Choroid plexus epithelial cell (primary cell): ENCODE data around the gene SYF2.

Experiments used
- DNase-seq: peaks from one replicate; pipeline ENCODE4 v3.0.0-alpha.2; 2010; ENCODE audit warnings: low read depth
- H3K4me3 ChIP-seq: 2 replicates; pipeline ENCODE4 v1.5.1; 2011; ENCODE audit warnings: low read depth, mild to moderate bottlenecking, control low read depth, low read length, moderate library complexity
- TF ChIP-seq, protein P1 (sequence below): conservative IDR thresholded peaks from 2 replicates; pipeline ENCODE4 v1.5.1; 2011; ENCODE audit warnings: low read depth, mild to moderate bottlenecking, control low read depth, inconsistent platforms, low read length, moderate library complexity

SYF2 gene

DNA sequence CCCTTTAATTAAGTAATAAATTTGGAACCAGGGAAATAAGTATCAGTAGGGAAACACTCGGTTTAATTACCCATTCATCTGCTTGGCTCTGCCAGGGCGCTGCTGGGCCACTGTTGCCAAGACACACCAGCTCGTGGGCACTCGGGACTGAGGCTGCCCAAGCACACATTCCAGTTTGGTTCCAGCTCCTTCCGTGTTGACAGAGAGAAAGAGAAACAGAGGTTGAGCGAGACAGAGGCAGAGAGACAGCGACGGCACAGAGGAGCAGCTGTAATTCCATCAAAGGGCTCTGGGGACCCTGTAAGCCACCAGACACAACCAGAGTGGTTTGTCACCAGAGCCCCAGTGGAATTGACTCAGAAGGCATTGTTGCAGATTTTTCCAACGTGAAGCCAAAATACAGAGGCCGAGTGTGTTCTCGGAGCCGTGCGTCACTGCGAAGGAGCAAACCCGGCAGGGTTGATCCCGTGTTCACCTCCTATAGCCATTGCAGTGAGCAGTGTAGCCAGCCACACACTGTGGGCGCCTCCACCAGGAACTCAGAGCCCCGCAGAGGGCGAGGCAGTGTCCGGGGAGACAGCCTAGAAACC, 33.5 kb downstream of the SYF2 start:
- TF ChIP-seq, protein P1, sequence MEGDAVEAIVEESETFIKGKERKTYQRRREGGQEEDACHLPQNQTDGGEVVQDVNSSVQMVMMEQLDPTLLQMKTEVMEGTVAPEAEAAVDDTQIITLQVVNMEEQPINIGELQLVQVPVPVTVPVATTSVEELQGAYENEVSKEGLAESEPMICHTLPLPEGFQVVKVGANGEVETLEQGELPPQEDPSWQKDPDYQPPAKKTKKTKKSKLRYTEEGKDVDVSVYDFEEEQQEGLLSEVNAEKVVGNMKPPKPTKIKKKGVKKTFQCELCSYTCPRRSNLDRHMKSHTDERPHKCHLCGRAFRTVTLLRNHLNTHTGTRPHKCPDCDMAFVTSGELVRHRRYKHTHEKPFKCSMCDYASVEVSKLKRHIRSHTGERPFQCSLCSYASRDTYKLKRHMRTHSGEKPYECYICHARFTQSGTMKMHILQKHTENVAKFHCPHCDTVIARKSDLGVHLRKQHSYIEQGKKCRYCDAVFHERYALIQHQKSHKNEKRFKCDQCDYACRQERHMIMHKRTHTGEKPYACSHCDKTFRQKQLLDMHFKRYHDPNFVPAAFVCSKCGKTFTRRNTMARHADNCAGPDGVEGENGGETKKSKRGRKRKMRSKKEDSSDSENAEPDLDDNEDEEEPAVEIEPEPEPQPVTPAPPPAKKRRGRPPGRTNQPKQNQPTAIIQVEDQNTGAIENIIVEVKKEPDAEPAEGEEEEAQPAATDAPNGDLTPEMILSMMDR = no peak
- no peak for DNase-seq
- H3K4me3 ChIP-seq = no peak overlapping the region

DNA sequence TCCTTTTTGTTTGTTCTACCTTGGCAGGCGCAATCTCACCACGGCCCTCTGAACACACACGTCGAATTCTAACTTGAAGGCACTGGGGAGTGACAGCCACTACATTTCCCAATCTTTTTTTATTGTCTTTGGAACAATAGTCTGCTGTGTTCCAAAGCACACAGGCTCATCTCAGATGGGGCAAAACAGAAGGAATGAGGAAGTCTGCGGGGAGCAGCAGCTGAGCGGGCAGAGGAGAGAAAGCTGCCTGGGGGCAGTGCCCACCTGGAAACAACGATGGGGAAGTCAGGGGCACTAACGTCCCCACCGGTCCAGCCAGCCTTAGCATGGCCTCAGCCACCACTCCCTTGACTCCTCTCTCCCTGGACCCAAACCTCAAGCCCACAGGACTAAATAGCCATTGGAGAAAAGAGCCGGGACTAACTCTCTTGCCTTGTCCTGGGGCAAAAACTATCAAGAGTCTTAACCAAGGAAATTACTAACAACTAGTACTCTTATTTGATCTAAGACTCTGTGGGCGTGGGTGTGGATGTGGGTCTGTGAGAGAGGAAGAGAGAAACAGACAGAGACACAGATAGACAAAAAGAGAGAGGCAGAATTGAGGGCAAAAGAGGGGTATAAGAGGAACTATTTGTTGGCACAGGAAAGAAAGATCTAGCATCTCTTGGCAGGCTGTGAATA, 34.2 kb downstream of the SYF2 start:
- TF ChIP-seq, protein P1 = no peak
- no peak overlapping the region for H3K4me3 ChIP-seq
- DNase-seq = no peak

DNA sequence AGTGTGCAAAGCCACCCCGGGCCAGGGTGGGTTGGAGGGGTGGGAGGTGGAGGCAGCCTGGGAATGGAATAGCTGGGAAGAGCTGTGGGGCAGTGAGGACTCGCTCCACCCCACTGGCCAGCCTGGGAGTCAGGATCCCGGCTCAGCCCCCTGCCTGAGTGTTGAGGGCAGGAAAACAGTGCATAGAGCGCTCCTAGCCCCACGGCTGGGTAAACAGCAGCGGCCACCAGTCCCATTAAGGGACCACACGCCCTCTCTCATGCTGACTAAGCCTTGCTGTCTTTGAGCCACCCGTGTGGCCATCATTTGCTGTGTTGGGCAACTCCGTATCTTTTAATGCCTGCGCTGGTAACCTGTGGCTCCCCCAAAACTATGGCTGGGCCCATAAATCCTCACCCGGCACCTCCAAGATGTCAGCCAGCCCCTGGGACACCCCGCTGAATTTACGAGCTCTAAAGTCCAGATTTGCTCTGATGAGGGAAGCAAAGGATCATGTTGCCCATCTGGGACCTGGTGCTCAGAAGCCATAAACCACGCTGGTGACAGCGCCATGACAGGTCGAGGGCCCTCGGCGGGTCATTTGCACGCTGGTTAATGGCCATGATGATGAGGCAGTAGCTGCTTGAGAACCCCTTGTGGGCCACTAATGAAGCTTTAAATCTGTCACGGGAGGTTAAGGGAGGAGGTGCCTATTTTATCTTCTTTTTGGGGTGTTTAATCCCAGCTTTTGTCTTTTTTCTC, 34.9 kb downstream of the SYF2 start:
- DNase-seq = no peak
- no peak overlapping the region for H3K4me3 ChIP-seq
- TF ChIP-seq, protein P1 = no peak

DNA sequence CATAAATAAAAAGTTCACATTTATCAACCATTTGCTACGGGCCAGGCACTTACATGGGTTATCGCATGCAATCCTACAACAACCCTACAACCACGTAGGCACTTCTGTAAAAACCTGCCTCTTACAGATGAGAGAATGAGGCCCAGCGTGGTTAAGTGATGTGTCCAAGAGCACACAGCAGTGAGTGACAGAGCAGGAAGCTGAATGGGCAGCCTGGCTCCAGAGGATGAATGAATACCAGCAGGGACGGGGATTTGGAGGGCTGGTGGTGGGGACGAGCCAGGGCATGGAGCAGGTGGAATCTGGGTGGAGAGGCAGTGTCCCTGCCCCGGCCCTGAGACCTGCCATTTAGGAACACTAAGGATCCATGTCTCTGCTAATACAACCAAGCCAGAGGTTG, 35.5 kb downstream of the SYF2 start:
- no peak for DNase-seq

DNA sequence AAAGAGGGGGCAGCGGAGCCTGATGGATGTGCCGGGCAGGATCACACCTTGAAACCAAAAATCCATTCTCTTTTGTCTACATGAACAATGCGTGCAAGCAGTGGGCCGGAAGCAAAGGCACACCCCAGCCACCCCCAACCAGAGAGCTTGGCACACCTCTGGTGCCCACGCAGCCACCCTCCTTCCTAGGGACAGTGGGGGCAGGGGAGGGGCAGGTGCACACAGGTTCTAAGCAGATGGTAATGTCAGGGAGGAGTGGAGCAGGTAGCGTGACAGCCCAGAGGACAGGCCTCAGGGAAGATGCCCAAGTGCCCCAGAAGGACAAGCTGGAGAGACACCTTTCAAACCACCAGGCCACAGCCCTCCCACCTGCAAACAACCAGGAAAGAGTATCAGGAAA, 36.5 kb downstream of the SYF2 start:
- DNase-seq = no peak
- TF ChIP-seq, protein P1 = no peak
- no peak overlapping the region for H3K4me3 ChIP-seq

More for the DNA sequence above, 35.5 kb downstream of the SYF2 start:
- TF ChIP-seq, protein P1 = no peak
- no peak overlapping the region for H3K4me3 ChIP-seq

DNA sequence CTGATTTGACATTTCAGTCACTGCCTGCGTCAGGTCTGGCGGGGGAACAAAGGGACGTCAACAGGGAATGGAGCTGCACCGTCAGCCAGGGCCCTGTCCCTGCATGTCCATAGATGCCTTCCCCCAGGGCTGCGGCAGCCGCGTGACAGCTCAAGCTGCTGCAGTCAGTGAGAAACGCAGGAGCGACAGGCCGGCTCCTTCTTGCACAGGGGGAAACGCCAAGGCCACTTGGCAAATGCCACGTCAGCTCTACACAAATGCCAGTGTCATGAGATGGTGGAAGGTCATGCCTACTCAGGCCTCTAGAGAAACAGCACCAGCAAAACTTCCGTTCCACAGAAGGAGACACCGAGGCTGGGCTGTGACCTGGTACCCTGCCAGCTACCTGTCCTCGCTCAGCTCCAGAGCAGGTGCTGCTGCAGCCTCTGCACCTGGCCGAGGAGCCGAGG, 37.7 kb downstream of the SYF2 start:
- TF ChIP-seq, protein P1 = no peak
- H3K4me3 ChIP-seq = no peak overlapping the region
- no peak for DNase-seq

DNA sequence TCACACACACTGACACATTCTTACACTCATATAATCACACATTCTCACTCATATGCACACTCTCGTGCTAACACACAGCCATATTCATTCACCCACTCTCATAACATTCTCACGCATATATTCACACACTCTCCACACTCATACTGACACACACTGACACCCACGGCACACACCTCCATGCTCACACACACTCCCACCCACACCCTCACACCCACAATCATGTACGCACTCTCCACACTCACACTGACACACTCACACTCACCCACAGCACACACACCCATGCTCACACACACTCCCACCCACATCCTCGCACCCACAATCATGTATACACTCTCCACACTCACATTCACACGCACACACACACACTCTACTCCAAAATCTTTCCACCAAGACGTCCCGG, 38.2 kb downstream of the SYF2 start:
- no peak overlapping the region for H3K4me3 ChIP-seq
- DNase-seq = no peak
- TF ChIP-seq, protein P1 = no peak
